Ureter (tissue), 1 donor: ENCODE results near the gene TSPAN18. TPM values are rescaled to one million over a fixed set of nuclear protein-coding genes. Genes with fewer than 3 reads are reported as not detected.

Source experiments
- DNase-seq: peaks from one replicate; pipeline ENCODE4 v3.0.0-alpha.2; 2020; ENCODE audit warnings: low spot score
- total RNA-seq: library from RNA; stranded (reverse); gene quantifications from one replicate; pipeline ENCODE4 v1.2.4, GENCODE V29; 2023
- donor health status: DM: yes; HTN: yes; CAD: no.

The TSPAN18 gene
- total RNA-seq, 1 donor from 2014 or later: 19.1 TPM

GRCh38 chr11:44957040-44957515, 230.3 kb downstream of the TSPAN18 start:
- DNase-seq: no peak

- DNase-seq: no peak
Observed at GRCh38 chr11:44957776-44958564, 231.2 kb downstream of the TSPAN18 start.

- no peak for DNase-seq
Observed at GRCh38 chr11:44959064-44959463, 232.3 kb downstream of the TSPAN18 start.

GRCh38 chr11:44960200-44960845, 233.6 kb downstream of the TSPAN18 start:
- DNase-seq: no peak

GRCh38 chr11:44962464-44962863, 235.7 kb downstream of the TSPAN18 start:
- DNase-seq: no peak

- DNase-seq: no peak
Observed at GRCh38 chr11:44963136-44963535, 236.4 kb downstream of the TSPAN18 start.

GRCh38 chr11:44963948-44964347, 237.2 kb downstream of the TSPAN18 start:
- DNase-seq: no peak

GRCh38 chr11:44964526-44965209, 237.9 kb downstream of the TSPAN18 start:
- no peak for DNase-seq

GRCh38 chr11:44966694-44967093, 239.9 kb downstream of the TSPAN18 start:
- DNase-seq: no peak

GRCh38 chr11:44967930-44968496, 241.3 kb downstream of the TSPAN18 start:
- no peak for DNase-seq

GRCh38 chr11:44968510-44968909, 241.7 kb downstream of the TSPAN18 start:
- DNase-seq: no peak

- no peak for DNase-seq
Observed at GRCh38 chr11:44969651-44970252, 243.0 kb downstream of the TSPAN18 start.

GRCh38 chr11:44970293-44970692, 243.5 kb downstream of the TSPAN18 start:
- DNase-seq: no peak

- no peak for DNase-seq
Observed at GRCh38 chr11:44971185-44971584, 244.4 kb downstream of the TSPAN18 start.

GRCh38 chr11:44972746-44973435, 246.1 kb downstream of the TSPAN18 start:
- DNase-seq: no peak

- no peak for DNase-seq
Observed at GRCh38 chr11:44973632-44974401, 247.1 kb downstream of the TSPAN18 start.

- DNase-seq: no peak
Observed at GRCh38 chr11:44974402-44975000, 247.7 kb downstream of the TSPAN18 start.

- no peak for DNase-seq
Observed at GRCh38 chr11:44976576-44976975, 249.8 kb downstream of the TSPAN18 start.

- no peak for DNase-seq
Observed at GRCh38 chr11:44977493-44977984, 250.8 kb downstream of the TSPAN18 start.
